B cell (primary cell): Measurements from ENCODE around the gene OXSR1. TPM values are rescaled to one million over a fixed set of nuclear protein-coding genes. Genes with fewer than 3 reads are reported as not detected.

Source experiments
- ATAC-seq: fragments of 200-7000 bp; cut with Tn5 transposase; one replicate; pipeline ENCODE4 v1.10.0; 2021; ENCODE audit warnings: low read depth, mild to moderate bottlenecking, moderate number of reproducible peaks, moderate library complexity
- CTCF ChIA-PET: fragments of 350-600 bp; sonication (Branson Sonifier 250); formaldehyde crosslinking; loops from one replicate; lab custom pipeline; 2021; ENCODE audit warnings: antibody characterized with exemption, inconsistent platforms; lab: Charles Lee
- POLR2A ChIA-PET: fragments of 350-600 bp; sonication (Branson Sonifier 250); formaldehyde crosslinking; loops from one replicate; lab custom pipeline; 2021; ENCODE audit warnings: antibody characterized with exemption; lab: Charles Lee
- DNase-seq: peaks from one replicate; pipeline ENCODE4 v3.0.0; 2013
- H2AFZ ChIP-seq: 2 replicates; pipeline ENCODE4 v1.6.1; 2012; ENCODE audit warnings: mild to moderate bottlenecking, low read depth, low read length; ENCODE audit not compliant: insufficient read depth, poor library complexity, severe bottlenecking
- H3K27ac ChIP-seq, 2 donors: 1 replicate in 1 of 2; 2 replicates in 1 of 2; pipeline ENCODE4 v1.5.1; 2012 to 2013; ENCODE audit warnings: low read length in 2 of 2, mild to moderate bottlenecking in 2 of 2, moderate library complexity in 1 of 2
- H3K27me3 ChIP-seq, 4 experiments: fragments of 200-600 bp in 1 of 4; sonication (generic) in 1 of 4; replicated peaks in 1 of 4; 1 replicate in 2 of 4; 2 replicates in 2 of 4; pipeline versions ENCODE4 v1.6.1 to v1.7.0; 2013 to 2016; ENCODE audit warnings: low read length in 3 of 4, mild to moderate bottlenecking in 2 of 4, mixed read lengths in 1 of 4, moderate library complexity in 1 of 4; ENCODE audit not compliant: insufficient read depth in 4 of 4, control insufficient read depth in 3 of 4; ENCODE audit errors: control extremely low read depth in 1 of 4
- H3K36me3 ChIP-seq, 2 experiments: replicated peaks in 1 of 2; 1 replicate in 1 of 2; 2 replicates in 1 of 2; pipeline versions ENCODE4 v1.6.1 to v1.7.1; 2013; ENCODE audit warnings: low read length in 1 of 2; ENCODE audit not compliant: insufficient read depth in 2 of 2, control insufficient read depth in 1 of 2; ENCODE audit errors: control extremely low read depth in 1 of 2, extremely low read depth in 1 of 2
- H3K4me1 ChIP-seq, 2 donors: fragments of 200-600 bp in 1 of 2; sonication (generic) in 1 of 2; 1 replicate in 1 of 2; 2 replicates in 1 of 2; pipeline versions ENCODE4 v1.5.1 to v1.6.1; 2013 to 2017; ENCODE audit warnings: low read length in 2 of 2; ENCODE audit not compliant: control insufficient read depth in 2 of 2, insufficient read depth in 2 of 2
- H3K4me2 ChIP-seq: replicated peaks from 2 replicates; pipeline ENCODE3; 2012; ENCODE audit warnings: mild to moderate bottlenecking, low read depth, low read length; ENCODE audit not compliant: poor library complexity, severe bottlenecking
- H3K4me3 ChIP-seq, 5 experiments: fragments of 200-600 bp in 1 of 5; sonication (generic) in 1 of 5; 1 replicate in 3 of 5; 2 replicates in 2 of 5; pipeline versions ENCODE4 v1.5.1 to v1.7.0; 2011 to 2016; ENCODE audit warnings: low read length in 4 of 5, mild to moderate bottlenecking in 4 of 5, low read depth in 2 of 5, control low read depth in 1 of 5, moderate library complexity in 1 of 5; ENCODE audit not compliant: insufficient read depth in 1 of 5; ENCODE audit errors: control extremely low read depth in 1 of 5, extremely low read depth in 1 of 5
- H3K79me2 ChIP-seq: fragments of 200-600 bp; sonication (generic); one replicate; pipeline ENCODE4 v1.6.0; 2016; ENCODE audit warnings: low read length; ENCODE audit not compliant: control insufficient read depth, insufficient read depth
- H3K9ac ChIP-seq: fragments of 200-600 bp; sonication (generic); 2 replicates; pipeline ENCODE4 v1.6.1; 2017; ENCODE audit warnings: mild to moderate bottlenecking, low read length, moderate library complexity
- H3K9me3 ChIP-seq, 3 donors: one replicate each; pipeline versions ENCODE4 v1.6.1 to v1.7.1; 2013; ENCODE audit warnings: low read length in 2 of 3; ENCODE audit not compliant: control insufficient read depth in 2 of 3, insufficient read depth in 1 of 3; ENCODE audit errors: control extremely low read depth in 1 of 3
- H4K20me1 ChIP-seq: 2 replicates; pipeline ENCODE4 v1.6.0; 2012; ENCODE audit warnings: mild to moderate bottlenecking, low read length; ENCODE audit not compliant: insufficient read depth, control insufficient read depth, poor library complexity, severe bottlenecking
- H3K27ac Mint-ChIP-seq: one replicate; pipeline ENCODE4 v1.8.0; 2021; ENCODE audit warnings: mixed read lengths
- H3K27me3 Mint-ChIP-seq: one replicate; pipeline ENCODE4 v1.8.0; 2021; ENCODE audit warnings: mixed read lengths
- H3K4me1 Mint-ChIP-seq: one replicate; pipeline ENCODE4 v1.8.0; 2021; ENCODE audit warnings: mixed read lengths
- H3K4me3 Mint-ChIP-seq: one replicate; pipeline ENCODE4 v1.8.0; 2021; ENCODE audit warnings: mixed read lengths
- H3K9me3 Mint-ChIP-seq: one replicate; pipeline ENCODE4 v1.8.0; 2022; ENCODE audit warnings: mixed read lengths; ENCODE audit not compliant: insufficient read depth
- CTCF ChIP-seq: fragments of 200-600 bp; IDR thresholded peaks from one replicate; pipeline ENCODE4 v1.8.0; 2022; ENCODE audit warnings: antibody characterized with exemption, mild to moderate bottlenecking
- EZH2 ChIP-seq: IDR thresholded peaks from 2 replicates; pipeline ENCODE4 v1.6.1; 2012; ENCODE audit warnings: borderline replicate concordance, low read depth, mild to moderate bottlenecking, moderate library complexity, low read length; ENCODE audit not compliant: insufficient read depth, poor library complexity, severe bottlenecking
- WGBS: methylation state at CpG from one replicate; pipeline ENCODE4 v1.1.5; 2013; ENCODE audit warnings: missing lambda C conversion rate; ENCODE audit not compliant: insufficient coverage; 5-methylcytosine and 5-hydroxymethylcytosine counted together
- intact Hi-C: fragments of 100-400 bp; cut with micrococcal nuclease; formaldehyde crosslinking; loops from one replicate; pipeline ENCODE4 v1.10.0; 2022
- polyA plus RNA-seq: library from polyadenylated mRNA; depleted of rRNA; stranded (reverse); fragments of >200 nt; gene quantifications from 2 replicates; pipeline ENCODE4 v1.2.3, GENCODE V29; 2012
- total RNA-seq, 2 donors: library from RNA; stranded (reverse); fragments of 120-200 nt in 1 of 2; gene quantifications; 1 replicate in 1 of 2; 2 replicates in 1 of 2; pipeline versions ENCODE4 v1.2.3 to v1.2.4, GENCODE V29; 2013 to 2022

The OXSR1 gene
- total and polyA plus RNA-seq, 2 donors (not counting 1 experiment from before 2014, with no cell fraction given), result 15.5 to 41.5 TPM

- Mint-ChIP-seq H3K4me1 (no peaks in the 10 kb centered on the region), H3K27ac (no peak within 1 kb of the TSS), H3K4me3 (no peak within 1 kb of the TSS), H3K27me3 (no peaks in the 10 kb centered on the region), H3K9me3 (no peaks in the 10 kb centered on the region)
- DNase-seq (no peak), ATAC-seq (no peak)
- H3K36me3 ChIP-seq, result no peaks in the 10 kb centered on the region
- ChIA-PET POLR2A (no interaction called here), CTCF (no interaction called here)
- H3K9me3 ChIP-seq, result no peaks in the 10 kb centered on the region
- H3K4me3 ChIP-seq, result no peak within 1 kb of the TSS
- H4K20me1 ChIP-seq, result no peaks in the 10 kb centered on the region
- H3K79me2 ChIP-seq, result no peaks in the 10 kb centered on the region
- no peak within 1 kb of the TSS for H3K27ac ChIP-seq
- 97% methylated on average over 11 of the region's 14 CpGs for WGBS
- no peak within 1 kb of the TSS for H3K4me2 ChIP-seq
- no peaks in the 10 kb centered on the region for H3K27me3 ChIP-seq
- intact Hi-C loops, result no loop called here
- no peak within 1 kb of the TSS for H2AFZ ChIP-seq
- no peak within 1 kb of the TSS for H3K9ac ChIP-seq
- H3K4me1 ChIP-seq, result no peaks in the 10 kb centered on the region
- TF ChIP-seq CTCF, result no peak
- TF ChIP-seq EZH2, result no peak
Measured at GRCh38 chr3:38281895-38282686, 116.8 kb downstream of the OXSR1 start, which contains the start of gene SLC22A14. TSS of gene SLC22A14 (plus strand) at chr3:38282294. CDS start at chr3:38306027, 23,733 bp downstream.
